ENCODE results near the gene MACC1. TPM values are rescaled to one million over a fixed set of nuclear protein-coding genes. Genes with fewer than 3 reads are reported as not detected.
A peak's percentile ranks its signal among the peaks of the same experiment; 100 is the strongest.

The MACC1 gene
- total and polyA plus RNA-seq, 9 of the 15 experiments (the other 6 are each of a cell fraction or from before 2014, with no cell fraction given), result 5.9 to 30.2 (median 10.4) TPM

DNA sequence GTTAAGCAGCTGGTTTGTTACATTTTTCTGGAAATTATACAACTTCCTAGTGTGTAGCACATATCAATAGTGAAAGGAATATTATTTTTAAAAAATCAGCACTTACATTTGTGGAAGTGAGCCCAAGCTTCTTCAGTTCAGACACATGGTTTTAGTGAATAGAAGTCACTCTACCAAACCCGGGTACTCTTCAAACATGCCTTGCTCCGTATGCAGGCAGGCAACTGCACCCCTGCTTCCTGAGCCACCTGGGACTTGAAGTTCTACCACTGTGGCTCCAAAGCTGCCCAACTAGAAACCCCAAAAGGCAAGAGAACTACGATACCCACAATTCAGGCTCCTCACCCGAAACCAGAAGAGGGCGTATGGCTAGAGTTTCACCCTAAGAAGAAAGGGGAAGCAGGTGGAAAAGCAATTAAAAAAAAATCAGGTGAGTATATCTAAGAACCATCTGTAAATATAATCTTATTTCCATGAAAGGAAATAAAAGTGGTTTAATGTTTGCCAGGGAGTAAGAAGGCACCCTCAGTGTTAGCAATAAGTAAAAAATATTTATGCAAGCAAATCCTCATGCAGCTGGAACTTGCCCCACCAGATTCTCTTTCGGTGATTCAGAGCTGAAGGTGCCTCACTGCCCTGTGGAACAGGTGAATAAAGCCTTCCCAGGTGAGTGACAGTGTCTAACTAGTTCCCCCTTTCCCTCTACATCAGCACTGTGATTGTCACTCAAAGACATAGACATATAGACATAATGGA lies at the start of gene MACC1 (continued):
- TF ChIP-seq, protein P1, sequence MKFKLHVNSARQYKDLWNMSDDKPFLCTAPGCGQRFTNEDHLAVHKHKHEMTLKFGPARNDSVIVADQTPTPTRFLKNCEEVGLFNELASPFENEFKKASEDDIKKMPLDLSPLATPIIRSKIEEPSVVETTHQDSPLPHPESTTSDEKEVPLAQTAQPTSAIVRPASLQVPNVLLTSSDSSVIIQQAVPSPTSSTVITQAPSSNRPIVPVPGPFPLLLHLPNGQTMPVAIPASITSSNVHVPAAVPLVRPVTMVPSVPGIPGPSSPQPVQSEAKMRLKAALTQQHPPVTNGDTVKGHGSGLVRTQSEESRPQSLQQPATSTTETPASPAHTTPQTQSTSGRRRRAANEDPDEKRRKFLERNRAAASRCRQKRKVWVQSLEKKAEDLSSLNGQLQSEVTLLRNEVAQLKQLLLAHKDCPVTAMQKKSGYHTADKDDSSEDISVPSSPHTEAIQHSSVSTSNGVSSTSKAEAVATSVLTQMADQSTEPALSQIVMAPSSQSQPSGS (CRISPR knock-in tag; IDR thresholded peaks at IDR 0.05), result no peak
- TF ChIP-seq ZNF717 (CRISPR knock-in tag; IDR thresholded peaks at IDR 0.05) (no peak), HMG20A (CRISPR knock-in tag; conservative IDR thresholded peaks at IDR 0.05) (no peak), ZFP30 (CRISPR knock-in tag; IDR thresholded peaks at IDR 0.05; ENCODE audit: borderline replicate concordance) (no peak), POLR2H (tag; IDR thresholded peaks at IDR 0.05; ENCODE audit: low read depth) (0 out of 2 replicates have a peak, but pooled peaks have one; percentile 24), ZNF511 (CRISPR knock-in tag; IDR thresholded peaks at IDR 0.05) (no peak), HNRNPK (IDR thresholded peaks at IDR 0.05; ENCODE audit: low read depth, low read length, poor library complexity, severe bottlenecking) (no peak), NR2C2 (CRISPR knock-in tag; IDR thresholded peaks at IDR 0.05) (no peak), NR2C2 (tag; IDR thresholded peaks at IDR 0.05) (peak; percentile 71), ZC3H8 (IDR thresholded peaks at IDR 0.05) (no peak), ELF2 (CRISPR knock-in tag; IDR thresholded peaks at IDR 0.05) (no peak), TRIM28 (IDR thresholded peaks at IDR 0.05) (no peak), FOXJ2 (tag; IDR thresholded peaks at IDR 0.05) (0 out of 2 replicates have a peak, but pooled peaks have one; percentile 47), SETDB1 (IDR thresholded peaks at IDR 0.05; ENCODE audit: low read length) (no peak), ESRRB (CRISPR knock-in tag; IDR thresholded peaks at IDR 0.05; ENCODE audit: borderline replicate concordance) (no peak), ZFP1 (CRISPR knock-in tag; IDR thresholded peaks at IDR 0.05) (no peak)
- TF ChIP-seq, protein P2, sequence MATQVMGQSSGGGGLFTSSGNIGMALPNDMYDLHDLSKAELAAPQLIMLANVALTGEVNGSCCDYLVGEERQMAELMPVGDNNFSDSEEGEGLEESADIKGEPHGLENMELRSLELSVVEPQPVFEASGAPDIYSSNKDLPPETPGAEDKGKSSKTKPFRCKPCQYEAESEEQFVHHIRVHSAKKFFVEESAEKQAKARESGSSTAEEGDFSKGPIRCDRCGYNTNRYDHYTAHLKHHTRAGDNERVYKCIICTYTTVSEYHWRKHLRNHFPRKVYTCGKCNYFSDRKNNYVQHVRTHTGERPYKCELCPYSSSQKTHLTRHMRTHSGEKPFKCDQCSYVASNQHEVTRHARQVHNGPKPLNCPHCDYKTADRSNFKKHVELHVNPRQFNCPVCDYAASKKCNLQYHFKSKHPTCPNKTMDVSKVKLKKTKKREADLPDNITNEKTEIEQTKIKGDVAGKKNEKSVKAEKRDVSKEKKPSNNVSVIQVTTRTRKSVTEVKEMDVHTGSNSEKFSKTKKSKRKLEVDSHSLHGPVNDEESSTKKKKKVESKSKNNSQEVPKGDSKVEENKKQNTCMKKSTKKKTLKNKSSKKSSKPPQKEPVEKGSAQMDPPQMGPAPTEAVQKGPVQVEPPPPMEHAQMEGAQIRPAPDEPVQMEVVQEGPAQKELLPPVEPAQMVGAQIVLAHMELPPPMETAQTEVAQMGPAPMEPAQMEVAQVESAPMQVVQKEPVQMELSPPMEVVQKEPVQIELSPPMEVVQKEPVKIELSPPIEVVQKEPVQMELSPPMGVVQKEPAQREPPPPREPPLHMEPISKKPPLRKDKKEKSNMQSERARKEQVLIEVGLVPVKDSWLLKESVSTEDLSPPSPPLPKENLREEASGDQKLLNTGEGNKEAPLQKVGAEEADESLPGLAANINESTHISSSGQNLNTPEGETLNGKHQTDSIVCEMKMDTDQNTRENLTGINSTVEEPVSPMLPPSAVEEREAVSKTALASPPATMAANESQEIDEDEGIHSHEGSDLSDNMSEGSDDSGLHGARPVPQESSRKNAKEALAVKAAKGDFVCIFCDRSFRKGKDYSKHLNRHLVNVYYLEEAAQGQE (IDR thresholded peaks at IDR 0.05; ENCODE audit: borderline replicate concordance), result 0 out of 2 replicates have a peak, but pooled peaks have one; percentile 14
- TF ChIP-seq, protein P2 (CRISPR knock-in tag; IDR thresholded peaks at IDR 0.05; ENCODE audit: low read depth), result no peak
